ES-I3 (cell line): ENCODE results near the gene WLS.
"Not testable (repeated sequence)": the region's sequence is repeated elsewhere in the genome, so short reads cannot be mapped to it uniquely, and the experiment has no call there.

Experiments
- H3K36me3 ChIP-seq: 2 replicates; pipeline ENCODE4 v1.6.1; 2013; ENCODE audit warnings: mild to moderate bottlenecking, low read length, control low read depth, moderate library complexity; ENCODE audit not compliant: insufficient read depth
- H3K4me1 ChIP-seq: 2 replicates; pipeline ENCODE4 v1.6.1; 2013; ENCODE audit warnings: mild to moderate bottlenecking, control low read depth, low read length; ENCODE audit not compliant: insufficient read depth
- H3K9ac ChIP-seq: 2 replicates; pipeline ENCODE4 v1.6.1; 2013; ENCODE audit warnings: low read depth, mild to moderate bottlenecking, low read length, moderate library complexity
- H3K9me3 ChIP-seq: 2 replicates; pipeline ENCODE4 v1.6.1; 2013; ENCODE audit warnings: mild to moderate bottlenecking, low read length, moderate library complexity; ENCODE audit not compliant: control insufficient read depth, insufficient read depth

The WLS gene

GRCh38 chr1:68174738-68175113 is 57.6 kb downstream of the WLS start:
- peaks cover 5% of the 10 kb centered on the region; the same call in 1 of the 2 replicates for H3K4me1 ChIP-seq
- H3K9me3 ChIP-seq: no peaks in the 10 kb centered on the region
- H3K36me3 ChIP-seq: no peaks in the 10 kb centered on the region
- no peak overlapping the region for H3K9ac ChIP-seq

GRCh38 chr1:68173936-68174737 is 58.2 kb downstream of the WLS start:
- H3K9me3 ChIP-seq: no peaks in the 10 kb centered on the region
- peaks cover 5% of the 10 kb centered on the region; the same call in 1 of the 2 replicates for H3K4me1 ChIP-seq
- no peak overlapping the region for H3K9ac ChIP-seq
- no peaks in the 10 kb centered on the region for H3K36me3 ChIP-seq

- H3K36me3 ChIP-seq: no peaks in the 10 kb centered on the region
- H3K4me1 ChIP-seq: peaks cover 5% of the 10 kb centered on the region; the same call in 1 of the 2 replicates
- no peak overlapping the region for H3K9ac ChIP-seq
- no peaks in the 10 kb centered on the region for H3K9me3 ChIP-seq
Measured at GRCh38 chr1:68173283-68173935, 58.9 kb downstream of the WLS start.

- not testable (repeated sequence) for H3K4me1 ChIP-seq, H3K36me3 ChIP-seq, H3K9ac ChIP-seq
Measured at GRCh38 chr1:68171795-68172194, 60.5 kb downstream of the WLS start.

GRCh38 chr1:68168545-68169171 is 63.7 kb downstream of the WLS start:
- no peak overlapping the region for H3K9ac ChIP-seq
- no peaks in the 10 kb centered on the region for H3K9me3 ChIP-seq
- peaks cover 5% of the 10 kb centered on the region; the same call in 1 of the 2 replicates for H3K4me1 ChIP-seq
- no peaks in the 10 kb centered on the region for H3K36me3 ChIP-seq

More at GRCh38 chr1:68171795-68172194, 60.5 kb downstream of the WLS start:
- H3K9me3 ChIP-seq: not testable (repeated sequence)

- H3K9me3 ChIP-seq: no peaks in the 10 kb centered on the region
Measured at GRCh38 chr1:68167211-68167610, 65.1 kb downstream of the WLS start.

GRCh38 chr1:68166348-68166747 is 66.0 kb downstream of the WLS start:
- Histone ChIP-seq H3K4me1 (no peaks in the 10 kb centered on the region), H3K9ac (no peak overlapping the region), H3K36me3 (no peaks in the 10 kb centered on the region)

More at GRCh38 chr1:68167211-68167610, 65.1 kb downstream of the WLS start:
- Histone ChIP-seq H3K9ac (no peak overlapping the region), H3K4me1 (no peaks in the 10 kb centered on the region), H3K36me3 (no peaks in the 10 kb centered on the region)

GRCh38 chr1:68165665-68166064 is 66.7 kb downstream of the WLS start:
- H3K36me3 ChIP-seq: no peaks in the 10 kb centered on the region
- H3K4me1 ChIP-seq: no peaks in the 10 kb centered on the region
- H3K9ac ChIP-seq: no peak overlapping the region
- no peaks in the 10 kb centered on the region for H3K9me3 ChIP-seq

More at GRCh38 chr1:68166348-68166747, 66.0 kb downstream of the WLS start:
- H3K9me3 ChIP-seq: no peaks in the 10 kb centered on the region

GRCh38 chr1:68164918-68165317 is 67.4 kb downstream of the WLS start:
- Histone ChIP-seq H3K36me3 (no peaks in the 10 kb centered on the region), H3K9me3 (no peaks in the 10 kb centered on the region)

GRCh38 chr1:68163220-68163619 is 69.1 kb downstream of the WLS start:
- no peaks in the 10 kb centered on the region for H3K4me1 ChIP-seq
- H3K9me3 ChIP-seq: no peaks in the 10 kb centered on the region
- H3K36me3 ChIP-seq: peaks cover 3% of the 10 kb centered on the region; the same call in 1 of the 2 replicates
- no peak overlapping the region for H3K9ac ChIP-seq

More at GRCh38 chr1:68164918-68165317, 67.4 kb downstream of the WLS start:
- H3K4me1 ChIP-seq: no peaks in the 10 kb centered on the region
- H3K9ac ChIP-seq: no peak overlapping the region

- Histone ChIP-seq H3K9ac (no peak overlapping the region), H3K4me1 (no peaks in the 10 kb centered on the region), H3K9me3 (no peaks in the 10 kb centered on the region), H3K36me3 (peaks cover 3% of the 10 kb centered on the region; the same call in 1 of the 2 replicates)
Measured at GRCh38 chr1:68162761-68163160, 69.6 kb downstream of the WLS start.

- not testable (repeated sequence) for H3K9me3 ChIP-seq, H3K36me3 ChIP-seq, H3K4me1 ChIP-seq, H3K9ac ChIP-seq
Measured at GRCh38 chr1:68161672-68162071, 70.7 kb downstream of the WLS start.

GRCh38 chr1:68160935-68161334 is 71.4 kb downstream of the WLS start:
- H3K9ac ChIP-seq, H3K4me1 ChIP-seq: not testable (repeated sequence)

GRCh38 chr1:68160021-68160420 is 72.3 kb downstream of the WLS start:
- Histone ChIP-seq H3K9me3 (no peaks in the 10 kb centered on the region), H3K36me3 (peaks cover 3% of the 10 kb centered on the region; the same call in 1 of the 2 replicates), H3K9ac (no peak overlapping the region), H3K4me1 (no peaks in the 10 kb centered on the region)

More at GRCh38 chr1:68160935-68161334, 71.4 kb downstream of the WLS start:
- H3K36me3 ChIP-seq, H3K9me3 ChIP-seq: not testable (repeated sequence)
